Measurements from ENCODE around the gene SIN3A. TPM values are rescaled to one million over a fixed set of nuclear protein-coding genes. Genes with fewer than 3 reads are reported as not detected.

SIN3A gene
- total and polyA plus RNA-seq, 9 of the 15 experiments (the other 6 are each of a cell fraction or from before 2014, with no cell fraction given): 11.1 to 70.3 (median 25.3) TPM

DNA sequence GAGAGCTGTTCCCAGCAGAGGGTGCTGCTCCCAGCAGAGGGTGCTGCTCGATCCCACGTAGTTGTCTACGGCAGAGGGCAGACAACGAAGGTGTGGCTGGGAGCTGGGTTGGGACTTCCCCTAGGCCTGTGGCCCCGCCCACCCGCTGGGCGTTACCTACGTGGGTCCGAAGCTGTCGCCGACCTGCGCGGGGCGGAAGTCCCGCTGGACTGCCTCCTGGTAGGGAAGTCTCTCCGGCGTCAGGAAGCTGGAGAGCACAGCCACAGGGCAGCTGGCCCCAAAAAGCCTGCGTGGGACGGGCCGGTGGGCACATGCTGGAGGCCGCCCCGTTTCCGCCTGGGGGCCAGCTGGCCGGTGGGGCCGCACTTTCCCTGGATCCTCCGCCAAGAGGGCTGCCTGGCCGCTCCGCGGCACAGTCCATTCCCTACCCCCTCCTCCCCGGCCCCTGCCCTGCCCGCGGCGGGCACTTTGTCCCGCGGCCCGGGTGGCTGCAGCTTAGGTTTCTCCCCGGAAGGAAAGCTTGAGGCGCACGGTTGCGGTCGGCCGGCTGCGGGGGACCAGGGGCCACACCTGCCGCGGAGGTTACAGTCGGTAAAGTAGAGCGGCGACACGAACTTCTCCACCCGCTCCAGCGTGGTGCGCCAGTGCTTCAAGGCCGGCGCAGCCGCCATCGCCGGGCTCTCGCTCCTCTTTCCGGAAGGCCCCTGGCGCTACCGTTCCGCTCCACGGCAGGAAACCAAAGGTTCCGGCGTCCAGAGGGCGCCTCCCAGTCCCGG is 83.4 kb downstream of the SIN3A start, which contains the start of gene MAN2C1 (continued):
- TF ChIP-seq, protein P1, sequence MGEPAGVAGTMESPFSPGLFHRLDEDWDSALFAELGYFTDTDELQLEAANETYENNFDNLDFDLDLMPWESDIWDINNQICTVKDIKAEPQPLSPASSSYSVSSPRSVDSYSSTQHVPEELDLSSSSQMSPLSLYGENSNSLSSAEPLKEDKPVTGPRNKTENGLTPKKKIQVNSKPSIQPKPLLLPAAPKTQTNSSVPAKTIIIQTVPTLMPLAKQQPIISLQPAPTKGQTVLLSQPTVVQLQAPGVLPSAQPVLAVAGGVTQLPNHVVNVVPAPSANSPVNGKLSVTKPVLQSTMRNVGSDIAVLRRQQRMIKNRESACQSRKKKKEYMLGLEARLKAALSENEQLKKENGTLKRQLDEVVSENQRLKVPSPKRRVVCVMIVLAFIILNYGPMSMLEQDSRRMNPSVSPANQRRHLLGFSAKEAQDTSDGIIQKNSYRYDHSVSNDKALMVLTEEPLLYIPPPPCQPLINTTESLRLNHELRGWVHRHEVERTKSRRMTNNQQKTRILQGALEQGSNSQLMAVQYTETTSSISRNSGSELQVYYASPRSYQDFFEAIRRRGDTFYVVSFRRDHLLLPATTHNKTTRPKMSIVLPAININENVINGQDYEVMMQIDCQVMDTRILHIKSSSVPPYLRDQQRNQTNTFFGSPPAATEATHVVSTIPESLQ (CRISPR knock-in tag; IDR thresholded peaks at IDR 0.05): peak; percentile 55; the same call in 1 of the 2 replicates
- TF ChIP-seq ZEB2 (IDR thresholded peaks at IDR 0.05): peak; percentile 98
- TF ChIP-seq, protein P2, sequence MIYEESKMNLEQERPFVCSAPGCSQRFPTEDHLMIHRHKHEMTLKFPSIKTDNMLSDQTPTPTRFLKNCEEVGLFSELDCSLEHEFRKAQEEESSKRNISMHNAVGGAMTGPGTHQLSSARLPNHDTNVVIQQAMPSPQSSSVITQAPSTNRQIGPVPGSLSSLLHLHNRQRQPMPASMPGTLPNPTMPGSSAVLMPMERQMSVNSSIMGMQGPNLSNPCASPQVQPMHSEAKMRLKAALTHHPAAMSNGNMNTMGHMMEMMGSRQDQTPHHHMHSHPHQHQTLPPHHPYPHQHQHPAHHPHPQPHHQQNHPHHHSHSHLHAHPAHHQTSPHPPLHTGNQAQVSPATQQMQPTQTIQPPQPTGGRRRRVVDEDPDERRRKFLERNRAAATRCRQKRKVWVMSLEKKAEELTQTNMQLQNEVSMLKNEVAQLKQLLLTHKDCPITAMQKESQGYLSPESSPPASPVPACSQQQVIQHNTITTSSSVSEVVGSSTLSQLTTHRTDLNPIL (CRISPR knock-in tag; IDR thresholded peaks at IDR 0.05): no peak
- TF ChIP-seq, protein P3, sequence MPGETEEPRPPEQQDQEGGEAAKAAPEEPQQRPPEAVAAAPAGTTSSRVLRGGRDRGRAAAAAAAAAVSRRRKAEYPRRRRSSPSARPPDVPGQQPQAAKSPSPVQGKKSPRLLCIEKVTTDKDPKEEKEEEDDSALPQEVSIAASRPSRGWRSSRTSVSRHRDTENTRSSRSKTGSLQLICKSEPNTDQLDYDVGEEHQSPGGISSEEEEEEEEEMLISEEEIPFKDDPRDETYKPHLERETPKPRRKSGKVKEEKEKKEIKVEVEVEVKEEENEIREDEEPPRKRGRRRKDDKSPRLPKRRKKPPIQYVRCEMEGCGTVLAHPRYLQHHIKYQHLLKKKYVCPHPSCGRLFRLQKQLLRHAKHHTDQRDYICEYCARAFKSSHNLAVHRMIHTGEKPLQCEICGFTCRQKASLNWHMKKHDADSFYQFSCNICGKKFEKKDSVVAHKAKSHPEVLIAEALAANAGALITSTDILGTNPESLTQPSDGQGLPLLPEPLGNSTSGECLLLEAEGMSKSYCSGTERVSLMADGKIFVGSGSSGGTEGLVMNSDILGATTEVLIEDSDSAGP (CRISPR knock-in tag; IDR thresholded peaks at IDR 0.05): no peak
- no peak for TF ChIP-seq HOXB6 (CRISPR knock-in tag; IDR thresholded peaks at IDR 0.05; ENCODE audit: borderline replicate concordance)
- TF ChIP-seq, protein P4, sequence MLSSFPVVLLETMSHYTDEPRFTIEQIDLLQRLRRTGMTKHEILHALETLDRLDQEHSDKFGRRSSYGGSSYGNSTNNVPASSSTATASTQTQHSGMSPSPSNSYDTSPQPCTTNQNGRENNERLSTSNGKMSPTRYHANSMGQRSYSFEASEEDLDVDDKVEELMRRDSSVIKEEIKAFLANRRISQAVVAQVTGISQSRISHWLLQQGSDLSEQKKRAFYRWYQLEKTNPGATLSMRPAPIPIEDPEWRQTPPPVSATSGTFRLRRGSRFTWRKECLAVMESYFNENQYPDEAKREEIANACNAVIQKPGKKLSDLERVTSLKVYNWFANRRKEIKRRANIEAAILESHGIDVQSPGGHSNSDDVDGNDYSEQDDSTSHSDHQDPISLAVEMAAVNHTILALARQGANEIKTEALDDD (IDR thresholded peaks at IDR 0.05): no peak
- TF ChIP-seq, protein P5, sequence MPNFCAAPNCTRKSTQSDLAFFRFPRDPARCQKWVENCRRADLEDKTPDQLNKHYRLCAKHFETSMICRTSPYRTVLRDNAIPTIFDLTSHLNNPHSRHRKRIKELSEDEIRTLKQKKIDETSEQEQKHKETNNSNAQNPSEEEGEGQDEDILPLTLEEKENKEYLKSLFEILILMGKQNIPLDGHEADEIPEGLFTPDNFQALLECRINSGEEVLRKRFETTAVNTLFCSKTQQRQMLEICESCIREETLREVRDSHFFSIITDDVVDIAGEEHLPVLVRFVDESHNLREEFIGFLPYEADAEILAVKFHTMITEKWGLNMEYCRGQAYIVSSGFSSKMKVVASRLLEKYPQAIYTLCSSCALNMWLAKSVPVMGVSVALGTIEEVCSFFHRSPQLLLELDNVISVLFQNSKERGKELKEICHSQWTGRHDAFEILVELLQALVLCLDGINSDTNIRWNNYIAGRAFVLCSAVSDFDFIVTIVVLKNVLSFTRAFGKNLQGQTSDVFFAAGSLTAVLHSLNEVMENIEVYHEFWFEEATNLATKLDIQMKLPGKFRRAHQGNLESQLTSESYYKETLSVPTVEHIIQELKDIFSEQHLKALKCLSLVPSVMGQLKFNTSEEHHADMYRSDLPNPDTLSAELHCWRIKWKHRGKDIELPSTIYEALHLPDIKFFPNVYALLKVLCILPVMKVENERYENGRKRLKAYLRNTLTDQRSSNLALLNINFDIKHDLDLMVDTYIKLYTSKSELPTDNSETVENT (CRISPR knock-in tag; IDR thresholded peaks at IDR 0.05): peak; percentile 67; the same call in 1 of the 2 replicates
- TF ChIP-seq RBM39 (optimal IDR thresholded peaks at IDR 0.05; ENCODE audit: low read depth, low read length): no peak
- peak; percentile 93 for TF ChIP-seq KDM5B (IDR thresholded peaks at IDR 0.05; ENCODE audit: insufficient replicate concordance, low read depth, low read length)
- TF ChIP-seq PHF8 (IDR thresholded peaks at IDR 0.05; ENCODE audit: borderline replicate concordance, low read length): peak; percentile 88
- no peak for TF ChIP-seq HLTF (IDR thresholded peaks at IDR 0.05)
- no peak for TF ChIP-seq BACH1 (tag; IDR thresholded peaks at IDR 0.05)
- no peak for TF ChIP-seq FOXJ3 (CRISPR knock-in tag; IDR thresholded peaks at IDR 0.05)
- TF ChIP-seq TCF7L2 (IDR thresholded peaks at IDR 0.05; ENCODE audit: low read depth, low read length): no peak
- TF ChIP-seq, protein P6, sequence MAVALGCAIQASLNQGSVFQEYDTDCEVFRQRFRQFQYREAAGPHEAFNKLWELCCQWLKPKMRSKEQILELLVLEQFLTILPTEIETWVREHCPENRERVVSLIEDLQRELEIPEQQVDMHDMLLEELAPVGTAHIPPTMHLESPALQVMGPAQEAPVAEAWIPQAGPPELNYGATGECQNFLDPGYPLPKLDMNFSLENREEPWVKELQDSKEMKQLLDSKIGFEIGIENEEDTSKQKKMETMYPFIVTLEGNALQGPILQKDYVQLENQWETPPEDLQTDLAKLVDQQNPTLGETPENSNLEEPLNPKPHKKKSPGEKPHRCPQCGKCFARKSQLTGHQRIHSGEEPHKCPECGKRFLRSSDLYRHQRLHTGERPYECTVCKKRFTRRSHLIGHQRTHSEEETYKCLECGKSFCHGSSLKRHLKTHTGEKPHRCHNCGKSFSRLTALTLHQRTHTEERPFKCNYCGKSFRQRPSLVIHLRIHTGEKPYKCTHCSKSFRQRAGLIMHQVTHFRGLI (CRISPR knock-in tag; IDR thresholded peaks at IDR 0.05): no peak
- peak; percentile 95 for TF ChIP-seq C11orf30 (IDR thresholded peaks at IDR 0.05; ENCODE audit: low read depth)
- TF ChIP-seq HDAC6 (IDR thresholded peaks at IDR 0.05; ENCODE audit: low read depth, low read length): no peak
- 0 out of 2 replicates have a peak, but pooled peaks have one; percentile 6 for TF ChIP-seq HDGF (IDR thresholded peaks at IDR 0.05)

Measured in K562 (cell line).